K562 (cell line): ENCODE measurements around the gene NPPC. TPM values are rescaled to one million over a fixed set of nuclear protein-coding genes. Genes with fewer than 3 reads are reported as not detected.

Source experiments
- BCLAF1 ChIP-seq, 2 experiments: fragments of 450-650 bp in 1 of 2; IDR thresholded peaks; 2 replicates each; pipeline ENCODE4 v1.6.1; 2011 to 2017; ENCODE audit warnings: low read depth in 2 of 2, antibody characterized with exemption in 1 of 2, borderline replicate concordance in 1 of 2, low read length in 1 of 2, mild to moderate bottlenecking in 1 of 2, mixed read lengths in 1 of 2; ENCODE audit not compliant: control insufficient read depth in 1 of 2
- JUND ChIP-seq, 2 experiments: IDR thresholded peaks; 2 replicates in 1 of 2; 3 replicates in 1 of 2; pipeline ENCODE4 v1.6.1; 2011; ENCODE audit warnings: borderline replicate concordance in 2 of 2, low read depth in 2 of 2, low read length in 2 of 2, improper control_type of control experiment in 1 of 2, missing biosample characterization in 1 of 2, missing genetic modification characterization in 1 of 2, missing genetic modification reagents in 1 of 2
- RAD21 ChIP-seq, 2 experiments: fragments of 250-450 bp in 1 of 2; fragments of 450-650 bp in 1 of 2; sonication (Bioruptor Pico) in 1 of 2; formaldehyde crosslinking in 1 of 2; IDR thresholded peaks in 1 of 2; conservative IDR thresholded peaks in 1 of 2; 2 replicates each; pipeline versions ENCODE4 v1.4.0 to v1.8.0; 2020 to 2022; ENCODE audit warnings: mild to moderate bottlenecking in 2 of 2, moderate library complexity in 1 of 2
- RBFOX2 ChIP-seq: fragments of 200-400 bp; formaldehyde crosslinking; IDR thresholded peaks from 2 replicates; pipeline ENCODE4 v1.6.1; 2017; ENCODE audit warnings: low read depth, mild to moderate bottlenecking, low read length, moderate library complexity
- REST ChIP-seq, 2 experiments: fragments of 450-650 bp; formaldehyde crosslinking in 1 of 2; IDR thresholded peaks; 2 replicates each; pipeline versions ENCODE4 v1.4.0 to v1.6.1; 2014 to 2020; ENCODE audit warnings: mild to moderate bottlenecking in 2 of 2, borderline replicate concordance in 1 of 2, low read depth in 1 of 2
- SPI1 ChIP-seq: IDR thresholded peaks from 2 replicates; pipeline ENCODE4 v1.6.1; 2011; ENCODE audit warnings: low read depth, low read length, control low read depth, borderline replicate concordance
- ZNF639 ChIP-seq, 2 experiments: fragments of 200-800 bp in 1 of 2; sonication (Bioruptor generic) in 1 of 2; sonication (generic) in 1 of 2; formaldehyde crosslinking in 1 of 2; IDR thresholded peaks in 1 of 2; conservative IDR thresholded peaks in 1 of 2; 2 replicates each; pipeline versions ENCODE4 v1.5.0 to v1.6.1; 2016 to 2020; ENCODE audit warnings: missing compliant biosample characterization in 1 of 2, missing genetic modification characterization in 1 of 2, missing genetic modification reagents in 1 of 2
- polyA plus RNA-seq, 8 experiments: library from polyadenylated mRNA; depleted of rRNA in 4 of 8; stranded (reverse) in 5 of 8; unstranded in 3 of 8; fragments of >200 nt; fragmentation: Nextera tagmentation in 2 of 8; fragmentation: Illumina TruSeq in 1 of 8; extraction: Ambion mirVana in 2 of 8; extraction: Trizol in 1 of 8; gene quantifications; 2 replicates each; pipeline versions ENCODE4 v1.2.1 to v1.2.3, GENCODE V29; 2011 to 2014; ENCODE audit warnings: inconsistent platforms in 1 of 8, missing spikeins in 1 of 8
- total RNA-seq, 7 experiments: library from RNA; depleted of rRNA in 6 of 7; stranded (reverse); fragments of >200 nt in 6 of 7; fragmentation: Illumina TruSeq in 2 of 7; extraction: Trizol in 2 of 7; gene quantifications; 2 replicates each; pipeline versions ENCODE4 v1.2.1 to v1.2.3, GENCODE V29; 2011 to 2021; ENCODE audit warnings: low replicate concordance in 1 of 7

Gene NPPC
- total and polyA plus RNA-seq, 9 of the 15 experiments (the other 6 are each of a cell fraction or from before 2014, with no cell fraction given): not detected

- TF ChIP-seq REST (IDR thresholded peaks at IDR 0.05; ENCODE audit: borderline replicate concordance) (peak; percentile 18; the same call in 1 of the 2 replicates), REST (CRISPR knock-in tag; IDR thresholded peaks at IDR 0.05; ENCODE audit: low read depth) (no peak), RBFOX2 (0 out of 2 replicates have a peak, but pooled peaks have one; percentile 23), RAD21 (CRISPR knock-in tag; conservative IDR thresholded peaks at IDR 0.05 in 1 of 2, IDR thresholded peaks at IDR 0.05 in 1 of 2) (peak in 1 of 2 experiments; percentile 45; a peak in 1 of 4 replicates), BCLAF1 (IDR thresholded peaks at IDR 0.05; ENCODE audit: borderline replicate concordance in 1 of 2, control insufficient read depth in 1 of 2, low read depth in 2 of 2, low read length in 1 of 2) (no peak), SPI1 (no peak), JUND (IDR thresholded peaks at IDR 0.05; ENCODE audit: borderline replicate concordance, low read depth, low read length) (peak; percentile 59; the same call in 1 of the 2 replicates), JUND (tag; IDR thresholded peaks at IDR 0.05; ENCODE audit: borderline replicate concordance, low read depth, low read length) (peak; percentile 52; the same call in 1 of the 3 replicates), ZNF639 (CRISPR knock-in tag; conservative IDR thresholded peaks at IDR 0.05 in 1 of 2, IDR thresholded peaks at IDR 0.05 in 1 of 2) (no peak)
Measured at GRCh38 chr2:231926180-231926741, at the start of gene NPPC (continued).
